ENCODE measurements around the gene CCDC63. TPM values are rescaled to one million over a fixed set of nuclear protein-coding genes. Genes with fewer than 3 reads are reported as not detected.

CCDC63 gene
- total and polyA plus RNA-seq, 2 of the 13 experiments (the other 11 are each of a cell fraction or from before 2014, with no cell fraction given): not detected

DNA sequence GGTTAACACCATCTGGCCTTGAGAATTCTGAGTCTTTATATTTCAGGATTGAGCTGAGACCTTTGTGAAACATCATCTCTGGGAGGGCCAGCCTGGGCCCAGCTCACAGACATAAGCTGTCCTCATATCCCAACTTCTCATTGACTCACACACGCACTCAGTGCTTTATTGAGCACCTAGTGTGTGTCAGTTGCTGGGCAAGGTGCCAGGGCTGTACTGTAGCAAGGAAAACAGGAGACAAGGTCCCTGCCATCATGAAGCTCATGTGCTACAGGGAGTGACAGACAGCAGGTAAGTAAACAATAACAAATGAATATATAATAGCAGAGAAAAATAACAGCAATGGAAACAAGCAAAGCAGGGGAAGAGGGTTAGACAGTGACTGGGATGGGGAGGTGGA, 30.5 kb upstream of the CCDC63 start (continued):
- TF ChIP-seq ZBTB38 (CRISPR knock-in tag; IDR thresholded peaks at IDR 0.05) (no peak), HOXD1 (CRISPR knock-in tag; IDR thresholded peaks at IDR 0.05) (no peak)
- TF ChIP-seq, protein P1, sequence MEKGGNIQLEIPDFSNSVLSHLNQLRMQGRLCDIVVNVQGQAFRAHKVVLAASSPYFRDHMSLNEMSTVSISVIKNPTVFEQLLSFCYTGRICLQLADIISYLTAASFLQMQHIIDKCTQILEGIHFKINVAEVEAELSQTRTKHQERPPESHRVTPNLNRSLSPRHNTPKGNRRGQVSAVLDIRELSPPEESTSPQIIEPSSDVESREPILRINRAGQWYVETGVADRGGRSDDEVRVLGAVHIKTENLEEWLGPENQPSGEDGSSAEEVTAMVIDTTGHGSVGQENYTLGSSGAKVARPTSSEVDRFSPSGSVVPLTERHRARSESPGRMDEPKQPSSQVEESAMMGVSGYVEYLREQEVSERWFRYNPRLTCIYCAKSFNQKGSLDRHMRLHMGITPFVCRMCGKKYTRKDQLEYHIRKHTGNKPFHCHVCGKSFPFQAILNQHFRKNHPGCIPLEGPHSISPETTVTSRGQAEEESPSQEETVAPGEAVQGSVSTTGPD (CRISPR knock-in tag; IDR thresholded peaks at IDR 0.05): no peak

DNA sequence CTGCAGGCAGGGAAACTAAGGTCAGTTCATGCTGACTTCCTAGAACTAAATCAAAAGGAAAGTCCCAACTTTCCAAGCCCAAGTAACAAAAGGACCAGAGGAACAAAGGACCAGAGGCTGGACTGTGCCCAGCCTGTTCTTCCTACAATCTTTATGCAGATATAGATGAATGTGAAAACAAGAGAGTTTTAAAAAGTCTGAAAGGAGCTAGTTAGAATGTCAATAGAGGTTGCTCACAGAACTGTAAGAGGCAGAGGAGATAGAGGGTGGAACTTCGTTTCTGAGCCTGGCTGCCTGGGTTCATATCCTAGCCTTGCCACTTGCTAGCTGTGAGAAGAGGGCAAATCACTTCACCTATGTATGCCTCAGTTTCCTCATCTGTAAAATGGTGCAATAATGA, 30.0 kb upstream of the CCDC63 start:
- Histone ChIP-seq H3K79me2 (ENCODE audit: insufficient read depth, low read length) (no peaks in the 10 kb centered on the region), H3K9ac (ENCODE audit: insufficient read depth, low read depth, low read length) (no peak overlapping the region), H3K4me1 (ENCODE audit: insufficient read depth, low read length) (peaks cover 8% of the 10 kb centered on the region), H3K4me2 (ENCODE audit: low read depth, low read length) (no peak overlapping the region), H3K27me3 (ENCODE audit: control insufficient read depth in 1 of 2, insufficient read depth in 2 of 2, low read length in 2 of 2) (peaks cover 1 to 2% of the 10 kb centered on the region in 2 experiments; a peak in 4 of 5 replicates), H3K9me3 (ENCODE audit: low read length) (no peaks in the 10 kb centered on the region), H3K27ac (ENCODE audit: extremely low read length, insufficient read depth, low read length) (no peak overlapping the region), H3K36me3 (replicated peaks in 1 of 2; ENCODE audit: control insufficient read depth in 1 of 2, insufficient read depth in 2 of 2, low read length in 2 of 2) (no peaks in the 10 kb centered on the region), H4K20me1 (ENCODE audit: insufficient read depth, low read length) (no peaks in the 10 kb centered on the region), H3K4me3 (replicated peaks in 1 of 3; ENCODE audit: insufficient read depth in 1 of 3, low read depth in 2 of 3, low read length in 3 of 3) (no peak overlapping the region), H2AFZ (ENCODE audit: low read length) (no peak overlapping the region)
- BruUV-seq (replicated peaks): no TSS peak
- TF ChIP-seq ZNF331 (CRISPR knock-in tag; IDR thresholded peaks at IDR 0.05): no peak
- CTCF ChIA-PET (ENCODE audit: low intra/inter-chr PET ratio, low total read pairs): no interaction called here
- intact Hi-C loops (cut with micrococcal nuclease; ENCODE audit: unreplicated experiment): no loop called here
- WGBS (ENCODE audit: low lambda C conversion rate): 0% methylated on average over 1 of the region's 1 CpG
- no peak for ATAC-seq
- DNase-seq (ENCODE audit: low spot score): no peak
- in situ Hi-C loops (cut with HindIII; ENCODE audit: extremely low pct_ligation_motif_present, low pct_unique_long_range_greater_than_20kb): no loop called here
- POLR2A ChIA-PET: no interaction called here
- no peak for FAIRE-seq

DNA sequence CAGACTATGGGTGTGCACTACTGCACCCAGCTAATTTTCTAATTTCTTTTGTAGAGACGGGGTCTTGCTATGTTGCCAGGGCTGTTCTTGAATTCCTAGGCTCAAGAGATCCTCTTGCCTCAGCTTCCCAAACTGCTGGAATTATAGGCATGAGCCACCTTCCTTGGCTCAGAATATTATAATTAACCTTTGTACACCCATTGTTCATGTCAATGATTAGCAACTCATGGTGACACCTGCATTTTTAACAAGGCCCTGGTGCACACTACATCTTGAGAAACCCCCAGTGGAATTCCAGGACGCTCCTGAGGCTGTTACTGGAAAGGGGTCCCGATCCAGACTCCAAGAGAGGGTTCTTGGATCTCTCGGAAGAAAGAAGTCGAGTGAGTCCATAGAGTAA, 28.3 kb upstream of the CCDC63 start:
- H2AFZ ChIP-seq (ENCODE audit: low read length): no peak overlapping the region
- FAIRE-seq: no peak
- DNase-seq (ENCODE audit: low spot score): no peak
- no peak overlapping the region for H3K27ac ChIP-seq (ENCODE audit: extremely low read length, insufficient read depth, low read length)
- intact Hi-C loops (cut with micrococcal nuclease; ENCODE audit: unreplicated experiment) (no loop called here), in situ Hi-C loops (cut with HindIII; ENCODE audit: extremely low pct_ligation_motif_present, low pct_unique_long_range_greater_than_20kb) (no loop called here)
- no peak overlapping the region for H3K9ac ChIP-seq (ENCODE audit: insufficient read depth, low read depth, low read length)
- CTCF ChIA-PET (ENCODE audit: low intra/inter-chr PET ratio, low total read pairs): no interaction called here
- no peak overlapping the region for H3K4me2 ChIP-seq (ENCODE audit: low read depth, low read length)
- WGBS (ENCODE audit: low lambda C conversion rate): 41% methylated on average over 5 of the region's 5 CpGs
- H3K79me2 ChIP-seq (ENCODE audit: insufficient read depth, low read length): no peaks in the 10 kb centered on the region
- POLR2A ChIA-PET: no interaction called here
- no peak for ATAC-seq
- H3K9me3 ChIP-seq (ENCODE audit: low read length): no peaks in the 10 kb centered on the region
- no peak overlapping the region for H3K4me3 ChIP-seq (replicated peaks in 1 of 3; ENCODE audit: insufficient read depth in 1 of 3, low read depth in 2 of 3, low read length in 3 of 3)
- no peaks in the 10 kb centered on the region for H3K36me3 ChIP-seq (replicated peaks in 1 of 2; ENCODE audit: control insufficient read depth in 1 of 2, insufficient read depth in 2 of 2, low read length in 2 of 2)
- BruUV-seq (replicated peaks): no TSS peak
- H4K20me1 ChIP-seq (ENCODE audit: insufficient read depth, low read length): no peaks in the 10 kb centered on the region
- peaks cover 9% of the 10 kb centered on the region for H3K4me1 ChIP-seq (ENCODE audit: insufficient read depth, low read length)
- peaks cover 0 to 1% of the 10 kb centered on the region in 2 experiments; a peak in 3 of 5 replicates for H3K27me3 ChIP-seq (ENCODE audit: control insufficient read depth in 1 of 2, insufficient read depth in 2 of 2, low read length in 2 of 2)
- no peak for TF ChIP-seq TRIM24 (CRISPR knock-in tag; IDR thresholded peaks at IDR 0.05)
- TF ChIP-seq CBX1 (IDR thresholded peaks at IDR 0.05; ENCODE audit: low read depth): no peak
- TF ChIP-seq ZKSCAN5 (CRISPR knock-in tag; IDR thresholded peaks at IDR 0.05): no peak
- TF ChIP-seq ZNF251 (CRISPR knock-in tag; IDR thresholded peaks at IDR 0.05): no peak
- TF ChIP-seq, protein P2, sequence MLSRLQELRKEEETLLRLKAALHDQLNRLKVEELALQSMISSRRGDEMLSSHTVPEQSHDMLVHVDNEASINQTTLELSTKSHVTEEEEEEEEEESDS (CRISPR knock-in tag; IDR thresholded peaks at IDR 0.05; ENCODE audit: borderline replicate concordance): no peak
- TF ChIP-seq HMG20B (CRISPR knock-in tag; conservative IDR thresholded peaks at IDR 0.05): no peak
- TF ChIP-seq SMARCC2 (IDR thresholded peaks at IDR 0.05): no peak
- TF ChIP-seq ZNF781 (CRISPR knock-in tag; IDR thresholded peaks at IDR 0.05; ENCODE audit: borderline replicate concordance, not compliant biosample characterization): no peak
- TF ChIP-seq SRSF1 (optimal IDR thresholded peaks at IDR 0.05; ENCODE audit: low read depth, low read length): no peak
- TF ChIP-seq ZC3H4 (CRISPR knock-in tag; IDR thresholded peaks at IDR 0.05; ENCODE audit: borderline replicate concordance): no peak
- TF ChIP-seq, protein P3, sequence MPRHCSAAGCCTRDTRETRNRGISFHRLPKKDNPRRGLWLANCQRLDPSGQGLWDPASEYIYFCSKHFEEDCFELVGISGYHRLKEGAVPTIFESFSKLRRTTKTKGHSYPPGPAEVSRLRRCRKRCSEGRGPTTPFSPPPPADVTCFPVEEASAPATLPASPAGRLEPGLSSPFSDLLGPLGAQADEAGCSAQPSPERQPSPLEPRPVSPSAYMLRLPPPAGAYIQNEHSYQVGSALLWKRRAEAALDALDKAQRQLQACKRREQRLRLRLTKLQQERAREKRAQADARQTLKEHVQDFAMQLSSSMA (CRISPR knock-in tag; IDR thresholded peaks at IDR 0.05): no peak
- TF ChIP-seq, protein P4, sequence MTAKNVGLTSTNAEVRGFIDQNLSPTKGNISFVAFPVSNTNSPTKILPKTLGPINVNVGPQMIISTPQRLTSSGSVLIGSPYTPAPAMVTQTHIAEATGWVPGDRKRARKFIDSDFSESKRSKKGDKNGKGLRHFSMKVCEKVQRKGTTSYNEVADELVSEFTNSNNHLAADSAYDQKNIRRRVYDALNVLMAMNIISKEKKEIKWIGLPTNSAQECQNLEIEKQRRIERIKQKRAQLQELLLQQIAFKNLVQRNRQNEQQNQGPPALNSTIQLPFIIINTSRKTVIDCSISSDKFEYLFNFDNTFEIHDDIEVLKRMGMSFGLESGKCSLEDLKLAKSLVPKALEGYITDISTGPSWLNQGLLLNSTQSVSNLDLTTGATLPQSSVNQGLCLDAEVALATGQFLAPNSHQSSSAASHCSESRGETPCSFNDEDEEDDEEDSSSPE (CRISPR knock-in tag; IDR thresholded peaks at IDR 0.05): no peak

Data from HepG2 (cell line).